ENCODE measurements around the gene OTOA.

The OTOA gene

DNA sequence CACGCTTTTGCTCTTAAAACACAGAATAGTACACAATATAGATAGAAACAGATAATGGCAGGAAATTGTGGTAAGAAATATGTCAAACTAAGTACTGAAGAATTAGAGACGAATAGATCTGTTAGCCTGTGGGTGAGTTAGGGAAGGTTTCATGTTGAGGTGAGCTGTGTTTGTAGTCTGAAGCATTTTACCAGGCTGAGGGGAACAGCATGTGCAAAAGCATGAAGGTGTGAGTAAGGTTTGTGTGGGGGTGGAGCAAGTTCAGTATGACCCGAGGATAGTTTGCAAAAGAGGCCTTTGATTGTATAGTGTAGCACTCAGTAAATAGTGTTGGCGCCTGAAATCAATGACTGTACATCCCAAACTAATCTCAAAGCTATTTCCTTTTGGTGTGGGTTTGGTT is 25.2 kb upstream of the OTOA start:
- peaks cover 10% of the 10 kb centered on the region for H3K36me3 ChIP-seq (ENCODE audit: insufficient read depth, low read length)

DNA sequence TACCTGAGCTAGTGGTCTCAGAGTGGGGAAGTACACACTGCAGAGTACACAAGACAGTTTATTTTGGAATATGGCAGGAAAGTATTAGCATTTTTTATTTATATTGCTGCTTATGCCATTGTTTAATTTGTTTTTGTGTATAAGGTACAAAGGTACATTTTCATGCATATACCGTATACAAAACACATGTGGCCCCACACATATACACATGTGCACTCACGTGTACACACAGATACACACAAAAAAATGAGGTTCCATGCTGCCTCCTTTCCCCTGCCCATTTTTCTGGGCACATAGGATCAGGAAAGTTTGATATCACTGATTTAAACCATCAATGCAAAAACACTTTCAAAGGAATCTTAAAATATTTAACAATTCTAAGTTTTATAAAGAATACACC is 24.3 kb upstream of the OTOA start:
- Histone ChIP-seq H3K9me2 (ENCODE audit: low read depth, low read length) (no peaks in the 10 kb centered on the region), H3K4me2 (ENCODE audit: low read length) (no peak overlapping the region), H3K36me3 (ENCODE audit: insufficient read depth, low read length) (peaks cover 3% of the 10 kb centered on the region), H3K4me3 (ENCODE audit: low read depth, low read length, poor library complexity, severe bottlenecking) (no peak overlapping the region), H3K9ac (ENCODE audit: low read length) (no peak overlapping the region), H3K27ac (ENCODE audit: low read depth, low read length, poor library complexity, severe bottlenecking) (peak overlapping the region; percentile 47), H2AFZ (ENCODE audit: low read length) (no peak overlapping the region), H3K27me3 (ENCODE audit: insufficient read depth, low read length) (no peaks in the 10 kb centered on the region), H3K9me3 (ENCODE audit: low read length) (no peaks in the 10 kb centered on the region), H3K79me2 (ENCODE audit: insufficient read depth, low read length) (peaks cover 14% of the 10 kb centered on the region), H4K20me1 (ENCODE audit: insufficient read depth, low read length) (no peaks in the 10 kb centered on the region), H3F3A (ENCODE audit: insufficient read depth, low read length) (peaks cover 7% of the 10 kb centered on the region; the same call in 1 of the 2 replicates), H3K4me1 (ENCODE audit: insufficient read depth, low read length, severe bottlenecking) (peaks cover 39% of the 10 kb centered on the region)
- TF ChIP-seq EZH2 (IDR thresholded peaks at IDR 0.05; ENCODE audit: borderline replicate concordance, low read length) = no peak
- TF ChIP-seq, protein P1, sequence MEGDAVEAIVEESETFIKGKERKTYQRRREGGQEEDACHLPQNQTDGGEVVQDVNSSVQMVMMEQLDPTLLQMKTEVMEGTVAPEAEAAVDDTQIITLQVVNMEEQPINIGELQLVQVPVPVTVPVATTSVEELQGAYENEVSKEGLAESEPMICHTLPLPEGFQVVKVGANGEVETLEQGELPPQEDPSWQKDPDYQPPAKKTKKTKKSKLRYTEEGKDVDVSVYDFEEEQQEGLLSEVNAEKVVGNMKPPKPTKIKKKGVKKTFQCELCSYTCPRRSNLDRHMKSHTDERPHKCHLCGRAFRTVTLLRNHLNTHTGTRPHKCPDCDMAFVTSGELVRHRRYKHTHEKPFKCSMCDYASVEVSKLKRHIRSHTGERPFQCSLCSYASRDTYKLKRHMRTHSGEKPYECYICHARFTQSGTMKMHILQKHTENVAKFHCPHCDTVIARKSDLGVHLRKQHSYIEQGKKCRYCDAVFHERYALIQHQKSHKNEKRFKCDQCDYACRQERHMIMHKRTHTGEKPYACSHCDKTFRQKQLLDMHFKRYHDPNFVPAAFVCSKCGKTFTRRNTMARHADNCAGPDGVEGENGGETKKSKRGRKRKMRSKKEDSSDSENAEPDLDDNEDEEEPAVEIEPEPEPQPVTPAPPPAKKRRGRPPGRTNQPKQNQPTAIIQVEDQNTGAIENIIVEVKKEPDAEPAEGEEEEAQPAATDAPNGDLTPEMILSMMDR (IDR thresholded peaks at IDR 0.05; ENCODE audit: low read length) = no peak

More for the DNA sequence above, 25.2 kb upstream of the OTOA start:
- peaks cover 7% of the 10 kb centered on the region; the same call in 1 of the 2 replicates for H3F3A ChIP-seq (ENCODE audit: insufficient read depth, low read length)
- H3K4me2 ChIP-seq (ENCODE audit: low read length) = no peak overlapping the region
- H3K9me3 ChIP-seq (ENCODE audit: low read length) = no peaks in the 10 kb centered on the region
- H3K27ac ChIP-seq (ENCODE audit: low read depth, low read length, poor library complexity, severe bottlenecking) = peak overlapping the region; percentile 47
- no peak overlapping the region for H3K9ac ChIP-seq (ENCODE audit: low read length)
- H2AFZ ChIP-seq (ENCODE audit: low read length) = no peak overlapping the region
- no peaks in the 10 kb centered on the region for H4K20me1 ChIP-seq (ENCODE audit: insufficient read depth, low read length)
- H3K79me2 ChIP-seq (ENCODE audit: insufficient read depth, low read length) = peaks cover 14% of the 10 kb centered on the region
- no peak overlapping the region for H3K4me3 ChIP-seq (ENCODE audit: low read depth, low read length, poor library complexity, severe bottlenecking)
- no peak for TF ChIP-seq EZH2 (IDR thresholded peaks at IDR 0.05; ENCODE audit: borderline replicate concordance, low read length)
- TF ChIP-seq, protein P1 (IDR thresholded peaks at IDR 0.05; ENCODE audit: low read length) = no peak
- no peaks in the 10 kb centered on the region for H3K9me2 ChIP-seq (ENCODE audit: low read depth, low read length)
- no peaks in the 10 kb centered on the region for H3K27me3 ChIP-seq (ENCODE audit: insufficient read depth, low read length)
- H3K4me1 ChIP-seq (ENCODE audit: insufficient read depth, low read length, severe bottlenecking) = peaks cover 29% of the 10 kb centered on the region

DNA sequence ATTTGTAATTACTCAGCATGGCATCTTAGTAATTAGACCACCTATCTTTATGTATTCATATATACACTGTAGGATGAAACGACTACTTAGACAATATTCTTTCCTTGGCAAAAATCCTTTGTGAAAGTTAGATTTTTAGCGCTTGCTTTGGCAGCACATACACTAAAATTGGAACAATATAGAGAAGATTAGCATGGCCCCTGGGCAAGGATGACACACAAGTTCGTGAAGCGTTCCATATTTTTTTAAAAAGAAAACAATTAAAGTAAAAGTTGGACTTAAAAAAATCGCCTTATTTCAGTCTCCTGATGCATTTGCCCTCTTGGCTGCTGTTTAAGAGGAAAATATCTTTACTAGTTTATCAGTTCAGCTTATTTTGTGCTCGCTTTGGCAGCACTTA is 21.9 kb upstream of the OTOA start:
- Histone ChIP-seq H3K9me3 (ENCODE audit: low read length) (no peaks in the 10 kb centered on the region), H3K4me3 (ENCODE audit: low read depth, low read length, poor library complexity, severe bottlenecking) (no peak overlapping the region), H3K4me1 (ENCODE audit: insufficient read depth, low read length, severe bottlenecking) (peaks cover 63% of the 10 kb centered on the region), H3K36me3 (ENCODE audit: insufficient read depth, low read length) (no peaks in the 10 kb centered on the region; the same call in 1 of the 2 replicates), H3F3A (ENCODE audit: insufficient read depth, low read length) (peaks cover 22% of the 10 kb centered on the region), H3K9me2 (ENCODE audit: low read depth, low read length) (no peaks in the 10 kb centered on the region), H2AFZ (ENCODE audit: low read length) (no peak overlapping the region), H3K27me3 (ENCODE audit: insufficient read depth, low read length) (no peaks in the 10 kb centered on the region), H4K20me1 (ENCODE audit: insufficient read depth, low read length) (no peaks in the 10 kb centered on the region), H3K79me2 (ENCODE audit: insufficient read depth, low read length) (peaks cover 14% of the 10 kb centered on the region), H3K9ac (ENCODE audit: low read length) (peak overlapping the region; percentile 70), H3K27ac (ENCODE audit: low read depth, low read length, poor library complexity, severe bottlenecking) (peak overlapping the region; percentile 99), H3K4me2 (ENCODE audit: low read length) (peak overlapping the region; percentile 28; the same call in 1 of the 2 replicates)
- TF ChIP-seq, protein P1 (IDR thresholded peaks at IDR 0.05; ENCODE audit: low read length) = no peak
- no peak for TF ChIP-seq EZH2 (IDR thresholded peaks at IDR 0.05; ENCODE audit: borderline replicate concordance, low read length)

Measured in OCI-LY1 (cell line).